H1 (cell line): ENCODE measurements around the gene CPSF2. TPM values are rescaled to one million over a fixed set of nuclear protein-coding genes. Genes with fewer than 3 reads are reported as not detected.

Source experiments
- HDAC6 ChIP-seq: IDR thresholded peaks from one replicate; pipeline ENCODE4 v1.7.1; 2012; ENCODE audit warnings: low read depth, mild to moderate bottlenecking, inconsistent platforms, low read length, moderate library complexity
- POLR2A ChIP-seq, 2 experiments: IDR thresholded peaks; 1 replicate in 1 of 2; 2 replicates in 1 of 2; pipeline ENCODE4 v1.6.1; 2011; ENCODE audit warnings: low read depth in 2 of 2, low read length in 2 of 2, mild to moderate bottlenecking in 2 of 2; ENCODE audit errors: control extremely low read depth in 1 of 2
- POLR2AphosphoS5 ChIP-seq: IDR thresholded peaks from 2 replicates; pipeline ENCODE4 v1.6.1; 2011; ENCODE audit warnings: low read depth, low read length
- RXRA ChIP-seq: IDR thresholded peaks from 2 replicates; pipeline ENCODE4 v1.6.1; 2011; ENCODE audit warnings: low read depth, mild to moderate bottlenecking, low read length, moderate library complexity; ENCODE audit not compliant: insufficient read depth
- polyA plus RNA-seq, 7 experiments: library from polyadenylated mRNA; depleted of rRNA in 3 of 7; stranded (reverse) in 5 of 7; unstranded in 2 of 7; fragments of >200 nt in 5 of 7; fragments of 200-250 nt in 2 of 7; gene quantifications; 1 replicate in 5 of 7; 2 replicates in 1 of 7; 4 replicates in 1 of 7; pipeline versions ENCODE4 v1.2.1 to v1.2.3, GENCODE V29; 2011 to 2013; ENCODE audit warnings: missing spikeins in 2 of 7, mixed read lengths in 2 of 7
- total RNA-seq: library from RNA; stranded (reverse); fragmentation: NEBNext Ultra II Directional; extraction: Animal tissue kit (Norgen Biotek cat#: 25700); gene quantifications from 2 replicates; pipeline ENCODE4 v1.2.1, GENCODE V29; 2021
- TF ChIP-seq, protein P1 (sequence below): IDR thresholded peaks from 2 replicates; pipeline ENCODE4 v1.6.1; 2011; ENCODE audit warnings: low read length, improper control_type of control experiment

Gene CPSF2
- total and polyA plus RNA-seq, 2 of the 8 experiments (the other 6 are each of a cell fraction or from before 2014, with no cell fraction given) = 11.3 to 130 TPM

DNA sequence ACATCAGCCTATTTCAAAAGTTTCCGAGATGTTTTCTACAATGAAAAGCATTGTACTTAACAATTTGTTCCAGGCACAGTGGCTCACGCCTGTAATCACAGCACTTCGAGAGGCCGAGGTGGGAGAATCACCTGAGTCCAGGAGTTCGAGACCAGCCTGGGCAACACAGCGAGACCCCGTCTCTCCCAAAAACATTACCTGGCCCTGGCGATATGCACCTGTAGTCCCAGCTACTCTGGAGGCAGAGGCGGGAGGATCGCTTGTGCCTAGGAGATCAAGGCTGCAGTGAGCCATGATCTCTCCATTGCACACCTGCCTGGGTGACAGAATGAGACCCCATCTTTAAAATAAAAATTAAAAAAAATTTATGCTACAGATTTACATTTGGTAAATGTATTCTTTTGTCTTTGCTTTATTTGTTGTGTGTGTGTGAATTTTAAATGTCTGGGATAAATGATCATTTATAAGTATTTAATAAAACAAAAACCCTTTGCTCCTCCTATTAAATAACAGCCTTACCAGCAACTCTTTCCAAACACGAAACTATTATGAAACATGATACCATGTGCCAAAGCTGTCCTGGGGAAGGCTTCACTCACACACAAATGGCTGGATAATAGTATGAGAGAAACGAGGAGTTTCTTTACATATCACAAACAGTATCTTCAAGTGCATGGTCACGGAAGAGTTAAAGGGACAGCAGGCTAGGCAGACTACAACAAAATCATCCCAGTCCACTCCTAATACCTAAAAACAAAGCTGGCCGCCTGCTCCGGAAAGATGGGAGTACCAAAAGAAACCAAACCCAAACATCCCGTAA, 16.5 kb upstream of the CPSF2 start (continued):
- TF ChIP-seq, protein P1, sequence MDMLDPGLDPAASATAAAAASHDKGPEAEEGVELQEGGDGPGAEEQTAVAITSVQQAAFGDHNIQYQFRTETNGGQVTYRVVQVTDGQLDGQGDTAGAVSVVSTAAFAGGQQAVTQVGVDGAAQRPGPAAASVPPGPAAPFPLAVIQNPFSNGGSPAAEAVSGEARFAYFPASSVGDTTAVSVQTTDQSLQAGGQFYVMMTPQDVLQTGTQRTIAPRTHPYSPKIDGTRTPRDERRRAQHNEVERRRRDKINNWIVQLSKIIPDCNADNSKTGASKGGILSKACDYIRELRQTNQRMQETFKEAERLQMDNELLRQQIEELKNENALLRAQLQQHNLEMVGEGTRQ = no peak
- TF ChIP-seq POLR2A (IDR thresholded peaks at IDR 0.05; ENCODE audit: control extremely low read depth in 1 of 2, low read depth in 2 of 2, low read length in 2 of 2) (no peak), POLR2AphosphoS5 (no peak), RXRA (no peak), HDAC6 (no peak)
